Prostate gland (tissue), 2 donors: Measurements from ENCODE around the gene LSM3. TPM values are rescaled to one million over a fixed set of nuclear protein-coding genes. Genes with fewer than 3 reads are reported as not detected.

ENCODE experiments used
- DNase-seq: peaks from one replicate; pipeline ENCODE4 v3.0.0-alpha.2; 2019; ENCODE audit warnings: low spot score
- H3K27ac ChIP-seq, 2 donors: fragments of 200-600 bp; sonication (generic); 2 replicates each; pipeline ENCODE4 v1.5.1; 2017 to 2019
- H3K27me3 ChIP-seq: fragments of 200-600 bp; sonication (generic); replicated peaks from 2 replicates; pipeline ENCODE4 v1.5.1; 2019; ENCODE audit not compliant: insufficient read depth
- H3K36me3 ChIP-seq, 2 donors: fragments of 200-600 bp; sonication (generic); 1 replicate in 1 of 2; 2 replicates in 1 of 2; pipeline versions ENCODE4 v1.5.1 to v1.8.1; 2017 to 2019
- H3K4me1 ChIP-seq: fragments of 200-600 bp; sonication (generic); replicated peaks from 2 replicates; pipeline ENCODE4 v1.5.1; 2019
- H3K4me3 ChIP-seq, 2 donors: fragments of 200-600 bp; sonication (generic); 2 replicates each; pipeline ENCODE4 v1.5.1; 2017 to 2019
- H3K9me3 ChIP-seq: fragments of 200-600 bp; sonication (generic); 2 replicates; pipeline ENCODE4 v1.5.1; 2017
- CTCF ChIP-seq, 4 experiments: fragments of 200-600 bp in 2 of 4; fragments of 450-650 bp in 2 of 4; sonication (generic) in 2 of 4; IDR thresholded peaks; 1 replicate in 3 of 4; 2 replicates in 1 of 4; pipeline ENCODE4 v1.5.1; 2016 to 2019; ENCODE audit warnings: antibody characterized with exemption in 4 of 4, mild to moderate bottlenecking in 2 of 4, moderate library complexity in 2 of 4
- POLR2A ChIP-seq: fragments of 450-650 bp; IDR thresholded peaks from one replicate; pipeline ENCODE4 v1.6.1; 2016; ENCODE audit warnings: antibody characterized with exemption, mild to moderate bottlenecking
- POLR2AphosphoS5 ChIP-seq: sonication (generic); formaldehyde crosslinking; IDR thresholded peaks from one replicate; pipeline ENCODE4 v1.6.1; 2017; ENCODE audit warnings: antibody characterized with exemption
- WGBS: methylation state at CpG from one replicate; pipeline ENCODE4 v1.1.5; 2018; 5-methylcytosine and 5-hydroxymethylcytosine counted together
- intact Hi-C: fragments of 100-400 bp; cut with DNase I; formaldehyde crosslinking; loops from one replicate; pipeline ENCODE4 v1.14.2; 2022
- total RNA-seq, 2 donors: library from RNA; depleted of rRNA; stranded (reverse); fragments of >200 nt; gene quantifications; one replicate each; pipeline ENCODE4 v1.1.0, GENCODE V29; 2016

Gene LSM3
- total RNA-seq, 2 donors from 2014 or later = 15.0 to 15.1 TPM

GRCh38 chr3:14145670-14146380 is 32.8 kb upstream of the LSM3 start:
- H3K4me3 ChIP-seq = no peak overlapping the region
- H3K27ac ChIP-seq = peak overlapping the region in 1 of 2 donors; percentile 64
- no peaks in the 10 kb centered on the region for H3K4me1 ChIP-seq
- intact Hi-C loops = no loop called here
- no peak for DNase-seq
- H3K9me3 ChIP-seq = no peaks in the 10 kb centered on the region
- WGBS = 87% methylated on average over 10 of the region's 10 CpGs
- TF ChIP-seq POLR2A = no peak
- TF ChIP-seq POLR2AphosphoS5 = no peak
- TF ChIP-seq CTCF (IDR thresholded peaks at IDR 0.05) = no peak
- no peaks in the 10 kb centered on the region for H3K36me3 ChIP-seq
- no peaks in the 10 kb centered on the region for H3K27me3 ChIP-seq

GRCh38 chr3:14146381-14147065 is 32.1 kb upstream of the LSM3 start:
- intact Hi-C loops = no loop called here
- Histone ChIP-seq H3K36me3 (no peaks in the 10 kb centered on the region), H3K9me3 (no peaks in the 10 kb centered on the region), H3K4me3 (no peak overlapping the region), H3K27ac (peak overlapping the region in 1 of 2 donors; percentile 64), H3K4me1 (no peaks in the 10 kb centered on the region), H3K27me3 (no peaks in the 10 kb centered on the region)
- WGBS = 86% methylated on average over 10 of the region's 10 CpGs
- no peak for DNase-seq
- TF ChIP-seq POLR2A (no peak), CTCF (IDR thresholded peaks at IDR 0.05) (no peak), POLR2AphosphoS5 (no peak)

GRCh38 chr3:14147066-14147435 is 31.6 kb upstream of the LSM3 start:
- DNase-seq = no peak
- WGBS = 92% methylated on average over 5 of the region's 5 CpGs
- Histone ChIP-seq H3K27me3 (no peaks in the 10 kb centered on the region), H3K27ac (no peak overlapping the region), H3K9me3 (no peaks in the 10 kb centered on the region), H3K4me1 (no peaks in the 10 kb centered on the region), H3K36me3 (no peaks in the 10 kb centered on the region), H3K4me3 (no peak overlapping the region)
- no peak for TF ChIP-seq POLR2AphosphoS5
- TF ChIP-seq CTCF (IDR thresholded peaks at IDR 0.05) = no peak
- no peak for TF ChIP-seq POLR2A
- intact Hi-C loops = no loop called here

GRCh38 chr3:14147617-14148016 is 31.0 kb upstream of the LSM3 start:
- WGBS = 87% methylated on average over 12 of the region's 12 CpGs
- no peak overlapping the region for H3K4me3 ChIP-seq
- intact Hi-C loops = no loop called here
- no peaks in the 10 kb centered on the region for H3K36me3 ChIP-seq
- TF ChIP-seq CTCF (IDR thresholded peaks at IDR 0.05) = no peak
- TF ChIP-seq POLR2A = no peak
- TF ChIP-seq POLR2AphosphoS5 = no peak
- H3K9me3 ChIP-seq = no peaks in the 10 kb centered on the region
- no peak for DNase-seq
- no peak overlapping the region for H3K27ac ChIP-seq
- H3K27me3 ChIP-seq = no peaks in the 10 kb centered on the region
- no peaks in the 10 kb centered on the region for H3K4me1 ChIP-seq
